ENCODE data around the gene DYTN. TPM values are rescaled to one million over a fixed set of nuclear protein-coding genes. Genes with fewer than 3 reads are reported as not detected.

The DYTN gene
- total RNA-seq, 1 donor from 2014 or later: not detected

GRCh38 chr2:206756816-206757215, 38.6 kb upstream of the DYTN start:
- H3K36me3 Mint-ChIP-seq: no peaks in the 10 kb centered on the region
- H3K4me1 Mint-ChIP-seq: no peaks in the 10 kb centered on the region
- no peaks in the 10 kb centered on the region for H3K9me3 Mint-ChIP-seq
- no peak for TF ChIP-seq CTCF (IDR thresholded peaks at IDR 0.05; ENCODE audit: unreplicated experiment)
- no peak overlapping the region for H3K27ac Mint-ChIP-seq
- H3K27me3 Mint-ChIP-seq (ENCODE audit: low read depth): peaks cover 51% of the 10 kb centered on the region
- H3K4me3 Mint-ChIP-seq: no peak overlapping the region
- DNase-seq (ENCODE audit: low spot score in 2 of 2, unreplicated experiment in 2 of 2): no peak

GRCh38 chr2:206740800-206741199, 22.6 kb upstream of the DYTN start:
- H3K4me3 Mint-ChIP-seq: no peak overlapping the region
- H3K27me3 Mint-ChIP-seq (ENCODE audit: low read depth): peaks cover 49% of the 10 kb centered on the region

GRCh38 chr2:206739271-206739670, 21.1 kb upstream of the DYTN start:
- H3K4me1 Mint-ChIP-seq: no peaks in the 10 kb centered on the region
- no peak overlapping the region for H3K4me3 Mint-ChIP-seq
- H3K36me3 Mint-ChIP-seq: no peaks in the 10 kb centered on the region
- H3K9me3 Mint-ChIP-seq: no peaks in the 10 kb centered on the region
- peaks cover 48% of the 10 kb centered on the region for H3K27me3 Mint-ChIP-seq (ENCODE audit: low read depth)
- no peak for TF ChIP-seq CTCF (IDR thresholded peaks at IDR 0.05; ENCODE audit: unreplicated experiment)
- H3K27ac Mint-ChIP-seq: no peak overlapping the region
- no peak for DNase-seq (ENCODE audit: low spot score in 2 of 2, unreplicated experiment in 2 of 2)

More at GRCh38 chr2:206740800-206741199, 22.6 kb upstream of the DYTN start:
- DNase-seq (ENCODE audit: low spot score in 2 of 2, unreplicated experiment in 2 of 2): no peak
- no peak for TF ChIP-seq CTCF (IDR thresholded peaks at IDR 0.05; ENCODE audit: unreplicated experiment)
- no peaks in the 10 kb centered on the region for H3K36me3 Mint-ChIP-seq
- no peaks in the 10 kb centered on the region for H3K9me3 Mint-ChIP-seq
- H3K4me1 Mint-ChIP-seq: no peaks in the 10 kb centered on the region
- no peak overlapping the region for H3K27ac Mint-ChIP-seq

- DNase-seq (ENCODE audit: low spot score in 2 of 2, unreplicated experiment in 2 of 2): no peak
- H3K36me3 Mint-ChIP-seq: no peaks in the 10 kb centered on the region
- no peak overlapping the region for H3K27ac Mint-ChIP-seq
- no peaks in the 10 kb centered on the region for H3K4me1 Mint-ChIP-seq
- peaks cover 41% of the 10 kb centered on the region for H3K27me3 Mint-ChIP-seq (ENCODE audit: low read depth)
- H3K9me3 Mint-ChIP-seq: no peaks in the 10 kb centered on the region
- TF ChIP-seq CTCF (IDR thresholded peaks at IDR 0.05; ENCODE audit: unreplicated experiment): no peak
- no peak overlapping the region for H3K4me3 Mint-ChIP-seq
Measured at GRCh38 chr2:206736935-206737334, 18.7 kb upstream of the DYTN start.

GRCh38 chr2:206733341-206733740, 15.1 kb upstream of the DYTN start:
- Mint-ChIP-seq H3K4me3 (no peak overlapping the region), H3K36me3 (no peaks in the 10 kb centered on the region), H3K9me3 (no peaks in the 10 kb centered on the region), H3K27ac (no peak overlapping the region), H3K27me3 (ENCODE audit: low read depth) (peaks cover 28% of the 10 kb centered on the region), H3K4me1 (no peaks in the 10 kb centered on the region)
- DNase-seq (ENCODE audit: low spot score in 2 of 2, unreplicated experiment in 2 of 2): no peak
- no peak for TF ChIP-seq CTCF (IDR thresholded peaks at IDR 0.05; ENCODE audit: unreplicated experiment)

All from mesothelial cell of epicardium (in vitro differentiated cells).